K562 (cell line): ENCODE measurements around the gene MLLT3.

Experiments used
- EZH2 ChIP-seq: IDR thresholded peaks from 2 replicates; pipeline ENCODE4 v1.6.1; 2012; ENCODE audit warnings: low read depth, mild to moderate bottlenecking, inconsistent platforms, low read length, borderline replicate concordance
- HDAC1 ChIP-seq, 2 experiments: fragments of 450-650 bp; IDR thresholded peaks; 2 replicates each; pipeline ENCODE4 v1.6.1; 2016 to 2017; ENCODE audit warnings: inconsistent platforms in 1 of 2, mild to moderate bottlenecking in 1 of 2, moderate library complexity in 1 of 2
- SAFB ChIP-seq: fragments of 200-400 bp; formaldehyde crosslinking; IDR thresholded peaks from 2 replicates; pipeline ENCODE4 v1.6.1; 2017; ENCODE audit warnings: low read depth, low read length, borderline replicate concordance
- USF1 ChIP-seq: sonication (generic); formaldehyde crosslinking; IDR thresholded peaks from 2 replicates; pipeline ENCODE4 v1.9.0; 2022; ENCODE audit warnings: mild to moderate bottlenecking, missing genetic modification reagents
- ZBTB8A ChIP-seq: fragments of 450-650 bp; IDR thresholded peaks from 2 replicates; pipeline ENCODE4 v1.6.1; 2018; ENCODE audit warnings: mild to moderate bottlenecking, moderate library complexity; ENCODE audit not compliant: partially characterized antibody
- ZFP91 ChIP-seq: sonication (generic); formaldehyde crosslinking; IDR thresholded peaks from 2 replicates; pipeline ENCODE4 v1.8.0; 2022; ENCODE audit warnings: mild to moderate bottlenecking, missing genetic modification reagents
- TF ChIP-seq, protein P1 (sequence below), 3 experiments: IDR thresholded peaks in 2 of 3; conservative IDR thresholded peaks in 1 of 3; 2 replicates each; pipeline ENCODE4 v1.5.1; 2011 to 2012; ENCODE audit warnings: low read length in 3 of 3, mild to moderate bottlenecking in 3 of 3, control low read depth in 2 of 3, improper control_type of control experiment in 1 of 3, inconsistent platforms in 1 of 3, low read depth in 1 of 3, mixed read lengths in 1 of 3, moderate library complexity in 1 of 3; ENCODE audit not compliant: insufficient read depth in 2 of 3

GRCh38 chr9:20320921-20321320 is 301.4 kb downstream of the MLLT3 start:
- TF ChIP-seq USF1 (CRISPR knock-in tag): no peak
- TF ChIP-seq SAFB: no peak
- TF ChIP-seq, protein P1, sequence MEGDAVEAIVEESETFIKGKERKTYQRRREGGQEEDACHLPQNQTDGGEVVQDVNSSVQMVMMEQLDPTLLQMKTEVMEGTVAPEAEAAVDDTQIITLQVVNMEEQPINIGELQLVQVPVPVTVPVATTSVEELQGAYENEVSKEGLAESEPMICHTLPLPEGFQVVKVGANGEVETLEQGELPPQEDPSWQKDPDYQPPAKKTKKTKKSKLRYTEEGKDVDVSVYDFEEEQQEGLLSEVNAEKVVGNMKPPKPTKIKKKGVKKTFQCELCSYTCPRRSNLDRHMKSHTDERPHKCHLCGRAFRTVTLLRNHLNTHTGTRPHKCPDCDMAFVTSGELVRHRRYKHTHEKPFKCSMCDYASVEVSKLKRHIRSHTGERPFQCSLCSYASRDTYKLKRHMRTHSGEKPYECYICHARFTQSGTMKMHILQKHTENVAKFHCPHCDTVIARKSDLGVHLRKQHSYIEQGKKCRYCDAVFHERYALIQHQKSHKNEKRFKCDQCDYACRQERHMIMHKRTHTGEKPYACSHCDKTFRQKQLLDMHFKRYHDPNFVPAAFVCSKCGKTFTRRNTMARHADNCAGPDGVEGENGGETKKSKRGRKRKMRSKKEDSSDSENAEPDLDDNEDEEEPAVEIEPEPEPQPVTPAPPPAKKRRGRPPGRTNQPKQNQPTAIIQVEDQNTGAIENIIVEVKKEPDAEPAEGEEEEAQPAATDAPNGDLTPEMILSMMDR (IDR thresholded peaks at IDR 0.05 in 2 of 3, conservative IDR thresholded peaks at IDR 0.05 in 1 of 3; ENCODE audit: insufficient read depth in 2 of 3, low read depth in 1 of 3, low read length in 3 of 3): no peak
- TF ChIP-seq ZFP91 (CRISPR knock-in tag): no peak
- no peak for TF ChIP-seq ZBTB8A
- no peak for TF ChIP-seq HDAC1 (IDR thresholded peaks at IDR 0.05)
- TF ChIP-seq EZH2: no peak
